IPS-11a (cell line): ENCODE measurements around the gene PLA2G6.
"Not testable (repeated sequence)": the region's sequence is repeated elsewhere in the genome, so short reads cannot be mapped to it uniquely, and the experiment has no call there.

Source experiments
- H3K4me3 ChIP-seq: one replicate; pipeline ENCODE4 v1.5.1; 2013; ENCODE audit warnings: low read depth, low read length, control low read depth

Gene PLA2G6

GRCh38 chr22:38191731-38192474 is 10.3 kb upstream of the PLA2G6 start:
- no peak overlapping the region for H3K4me3 ChIP-seq

DNA sequence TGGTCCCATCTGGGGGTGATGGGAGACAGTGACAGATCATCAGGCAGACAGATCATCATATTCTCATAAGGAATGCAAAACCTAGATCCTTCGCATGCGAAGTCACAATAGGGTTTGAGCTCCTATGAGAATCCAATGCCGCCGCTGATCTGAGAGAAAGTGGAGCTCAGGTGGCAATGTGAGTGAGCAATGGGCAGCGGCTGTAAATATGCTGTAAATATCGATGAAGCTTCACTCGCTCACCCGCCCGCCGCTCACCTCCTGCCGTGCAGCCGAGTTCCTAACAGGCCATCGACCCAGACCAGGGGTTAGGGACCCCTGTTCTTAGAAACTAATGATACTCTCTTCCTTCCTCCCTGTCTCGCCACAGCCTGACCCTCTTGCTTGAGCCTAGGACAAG is 9.4 kb upstream of the PLA2G6 start:
- no peak overlapping the region for H3K4me3 ChIP-seq

DNA sequence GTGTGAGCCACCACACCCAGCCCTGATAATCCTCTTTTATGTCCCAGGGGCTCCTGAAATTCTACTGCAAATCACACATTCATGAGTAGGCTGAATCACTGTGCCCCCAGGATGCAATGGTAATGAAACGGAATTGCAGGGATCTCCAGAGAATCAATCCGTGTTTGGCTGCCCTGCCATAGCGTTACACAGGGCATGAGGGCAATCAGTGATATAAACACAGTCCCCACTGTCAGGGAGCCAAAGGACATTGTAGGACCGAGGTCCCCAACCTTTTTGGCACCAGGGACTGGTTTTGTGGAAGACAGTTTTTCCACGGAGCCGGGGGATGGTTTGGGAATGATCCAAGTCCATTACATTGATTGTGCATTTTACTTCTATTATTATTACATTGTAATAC is 9.0 kb upstream of the PLA2G6 start:
- H3K4me3 ChIP-seq = no peak overlapping the region

- H3K4me3 ChIP-seq = no peak overlapping the region
These were observed 7.5 kb upstream of the PLA2G6 start for GRCh38 chr22:38189104-38189503.

- no peak overlapping the region for H3K4me3 ChIP-seq
These were observed 6.0 kb upstream of the PLA2G6 start for GRCh38 chr22:38187413-38188212.

- H3K4me3 ChIP-seq = no peak overlapping the region
These were observed 4.8 kb upstream of the PLA2G6 start for GRCh38 chr22:38186429-38186828.

GRCh38 chr22:38184788-38185187 is 3.2 kb upstream of the PLA2G6 start:
- H3K4me3 ChIP-seq = no peak overlapping the region

- peak overlapping the region; percentile 43 for H3K4me3 ChIP-seq
These were observed 683 bp downstream of the PLA2G6 start for GRCh38 chr22:38180841-38181452.

GRCh38 chr22:38178605-38178937 is 3.1 kb downstream of the PLA2G6 start:
- H3K4me3 ChIP-seq = not testable (repeated sequence)

DNA sequence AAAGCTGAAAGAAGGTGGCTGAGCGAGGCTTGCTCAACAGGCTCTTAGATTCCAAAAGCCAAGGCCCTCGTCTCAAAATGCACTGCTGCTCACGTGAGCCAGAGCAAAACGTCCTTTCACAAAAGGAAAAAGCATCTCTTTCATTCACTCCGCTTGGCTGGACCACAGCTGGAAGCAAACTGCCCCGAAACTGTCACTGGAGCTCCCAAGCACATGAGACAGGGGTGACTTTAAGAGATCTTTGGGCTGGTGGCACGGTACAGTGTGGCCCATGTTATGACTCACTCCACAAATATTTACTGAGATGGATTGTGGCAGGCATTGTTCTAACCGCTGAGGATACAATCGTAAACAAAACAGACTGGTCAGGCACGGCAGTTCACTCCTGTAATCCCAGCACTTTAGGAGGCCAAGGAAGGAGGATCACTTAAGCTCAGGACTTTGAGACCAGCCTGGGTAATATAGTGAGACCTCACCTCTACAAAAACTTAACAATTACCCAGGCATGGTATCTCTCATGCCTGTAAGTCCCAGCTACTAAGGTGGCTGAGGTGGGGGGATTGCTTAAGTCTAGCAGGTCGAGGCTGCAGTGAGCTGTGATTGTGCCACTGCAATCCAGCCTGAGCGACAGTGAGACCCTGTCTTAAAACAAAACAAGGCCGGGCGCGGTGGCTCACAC is 3.6 kb downstream of the PLA2G6 start:
- H3K4me3 ChIP-seq = no peak overlapping the region

- H3K4me3 ChIP-seq = not testable (repeated sequence)
These were observed 4.1 kb downstream of the PLA2G6 start for GRCh38 chr22:38177571-38177925.

DNA sequence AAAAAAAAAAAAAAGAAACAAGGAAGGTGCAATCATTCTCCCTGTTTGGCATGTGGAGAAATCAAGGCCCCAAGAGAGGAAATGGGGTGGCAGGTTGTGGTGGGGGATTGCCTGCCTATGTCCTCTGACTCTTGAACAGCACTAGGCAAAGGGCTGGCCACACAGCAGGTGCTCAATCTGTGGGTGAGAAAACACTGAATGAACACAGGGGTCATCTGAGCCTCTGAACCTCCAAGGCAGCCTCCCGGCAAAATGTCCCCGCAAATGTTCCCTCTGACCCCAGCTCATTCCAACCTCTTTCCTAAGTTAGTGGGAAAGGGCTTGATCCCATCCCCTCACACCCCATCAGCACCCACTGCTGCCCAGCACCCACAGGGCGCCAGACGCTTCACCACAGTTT is 4.6 kb downstream of the PLA2G6 start:
- no peak overlapping the region for H3K4me3 ChIP-seq

- H3K4me3 ChIP-seq = no peak overlapping the region
These were observed 5.4 kb downstream of the PLA2G6 start for GRCh38 chr22:38176170-38176741.

DNA sequence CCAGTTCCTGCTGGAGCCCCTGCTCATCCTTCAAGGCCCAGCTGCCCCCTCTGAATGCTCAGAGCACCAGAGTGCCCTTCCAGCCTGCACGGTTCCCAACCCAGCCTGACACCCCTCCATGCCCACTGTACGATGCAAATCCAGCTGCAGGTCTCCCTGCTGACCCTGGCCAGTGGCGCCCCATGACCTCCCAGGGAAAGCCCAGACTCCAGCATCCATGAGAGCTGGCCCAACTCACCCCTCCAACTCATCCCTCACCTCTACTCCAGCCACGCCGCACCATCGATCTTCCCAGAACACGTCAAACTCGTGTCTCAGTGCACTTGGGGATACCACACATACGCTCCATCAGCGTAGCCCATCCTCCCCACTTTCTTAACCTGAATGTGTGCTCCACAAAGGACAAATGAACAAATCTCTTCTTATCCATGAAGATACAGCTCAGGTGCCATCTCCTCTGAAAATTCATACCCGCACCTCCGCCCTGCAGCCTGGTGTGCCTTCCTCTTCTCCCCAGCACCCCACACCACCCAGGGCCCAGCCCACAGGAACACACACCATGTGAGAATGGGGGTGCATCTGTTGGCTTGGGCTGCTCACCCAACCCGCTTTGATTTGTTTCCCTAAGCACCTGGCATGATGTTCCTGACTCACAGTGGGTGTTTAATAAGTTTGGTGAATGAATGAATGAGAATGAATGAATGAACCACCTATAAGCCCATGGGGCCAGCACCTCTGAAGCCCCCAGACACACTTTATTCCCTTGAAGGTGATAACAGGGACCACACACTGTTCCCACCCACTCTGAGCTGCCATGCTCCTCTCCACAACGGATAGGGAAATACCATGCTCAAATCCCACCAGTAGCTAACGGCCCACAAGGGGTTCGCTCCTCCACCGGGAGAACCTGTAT is 6.2 kb downstream of the PLA2G6 start:
- H3K4me3 ChIP-seq = no peak overlapping the region

GRCh38 chr22:38174626-38175025 is 7.0 kb downstream of the PLA2G6 start:
- no peak overlapping the region for H3K4me3 ChIP-seq

GRCh38 chr22:38173641-38173906 is 8.1 kb downstream of the PLA2G6 start:
- no peak overlapping the region for H3K4me3 ChIP-seq

- no peak overlapping the region for H3K4me3 ChIP-seq
These were observed 8.6 kb downstream of the PLA2G6 start for GRCh38 chr22:38172832-38173640.

- no peak overlapping the region for H3K4me3 ChIP-seq
These were observed 9.5 kb downstream of the PLA2G6 start for GRCh38 chr22:38171927-38172831.

DNA sequence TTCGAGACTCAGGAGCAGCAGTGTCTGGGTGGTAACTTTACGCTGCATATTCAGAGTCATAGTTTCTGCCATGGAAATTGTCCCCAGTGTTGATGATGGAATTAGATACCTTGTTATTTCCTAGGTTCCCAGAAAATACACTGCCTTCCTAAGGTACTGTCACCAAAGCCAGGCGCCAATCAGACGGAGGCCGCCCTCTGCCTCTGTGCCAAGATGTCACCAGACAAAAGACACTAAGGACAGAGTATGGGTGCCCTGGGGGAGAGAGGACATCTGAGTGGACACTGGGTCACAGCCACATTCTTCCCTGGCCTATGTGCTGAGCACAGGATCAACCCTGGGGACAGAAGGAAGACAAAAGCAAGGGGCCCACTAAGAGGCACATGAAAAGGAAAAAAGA is 11.2 kb downstream of the PLA2G6 start:
- no peak overlapping the region for H3K4me3 ChIP-seq
